ENCODE results near the gene KCNN2.

The KCNN2 gene

GRCh38 chr5:114500756-114501155, 138.9 kb downstream of the KCNN2 start:
- DNase-seq (ENCODE audit: low read depth in 2 of 2), result no peak

GRCh38 chr5:114504560-114504959, 142.7 kb downstream of the KCNN2 start:
- no peak for DNase-seq (ENCODE audit: low read depth in 2 of 2)

GRCh38 chr5:114524221-114524620, 162.4 kb downstream of the KCNN2 start:
- DNase-seq (ENCODE audit: low read depth in 2 of 2), result no peak

DNA sequence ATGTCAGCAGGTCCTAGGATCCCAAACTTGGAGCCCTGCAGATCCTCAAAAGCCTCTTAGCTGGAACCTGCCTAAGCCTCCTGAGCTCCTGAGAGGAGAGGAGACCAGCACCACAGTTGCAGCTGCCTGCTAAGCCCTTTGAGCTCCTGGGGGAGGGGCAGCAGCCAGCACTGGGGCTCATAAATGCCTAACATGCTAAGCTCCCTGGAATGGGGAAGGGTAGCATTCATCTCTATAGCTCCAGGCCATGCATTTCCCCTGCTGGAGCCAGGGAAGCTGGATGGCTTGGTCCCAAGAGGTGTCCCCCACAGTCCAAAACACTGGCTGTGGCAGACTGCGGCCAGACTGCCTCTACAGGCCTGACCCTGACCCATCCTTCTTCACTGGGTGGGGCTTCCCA, 182.7 kb downstream of the KCNN2 start:
- no peak for DNase-seq (ENCODE audit: low read depth in 2 of 2)
